ENCODE results near the gene SCAI. TPM values are rescaled to one million over a fixed set of nuclear protein-coding genes. Genes with fewer than 3 reads are reported as not detected.

SCAI gene
- total and polyA plus RNA-seq, 2 experiments from 2014 or later: 13.3 to 35.0 TPM

DNA sequence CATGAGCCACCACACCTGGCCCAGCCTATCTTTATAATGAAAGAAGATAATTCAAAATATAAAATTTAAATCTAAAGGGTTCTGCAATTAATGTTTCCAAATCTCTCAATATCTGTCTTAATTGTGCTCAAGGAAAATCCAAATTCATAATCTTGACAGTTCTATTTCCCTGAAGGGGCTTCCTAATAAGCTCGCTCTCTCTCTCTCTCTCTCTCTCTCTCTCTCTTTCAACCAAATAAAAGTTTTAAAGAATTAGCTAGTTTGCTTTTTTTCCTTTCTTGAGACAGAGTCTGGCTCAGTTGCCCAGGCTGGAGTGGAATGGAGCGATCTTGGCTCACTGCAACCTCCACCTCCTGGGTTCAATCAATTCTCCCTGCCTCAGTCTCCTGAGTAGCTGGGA lies 13.2 kb upstream of the SCAI start:
- no peak for DNase-seq (ENCODE audit: low spot score)
- Histone ChIP-seq H3K79me2 (replicated peaks; ENCODE audit: insufficient read depth) (peaks cover 25% of the 10 kb centered on the region; the same call in 1 of the 2 replicates), H3K36me3 (ENCODE audit: insufficient read depth) (peaks cover 13% of the 10 kb centered on the region; the same call in 1 of the 2 replicates), H3K4me1 (ENCODE audit: insufficient read depth) (no peaks in the 10 kb centered on the region; the same call in 1 of the 2 replicates), H3K4me3 (no peak overlapping the region), H3K27me3 (ENCODE audit: insufficient read depth) (no peaks in the 10 kb centered on the region), H4K20me1 (replicated peaks; ENCODE audit: insufficient read depth) (peaks cover 14% of the 10 kb centered on the region; the same call in 1 of the 2 replicates), H2AFZ (no peak overlapping the region), H3K4me2 (no peak overlapping the region), H3F3A (replicated peaks; ENCODE audit: low read depth) (no peaks in the 10 kb centered on the region), H3K27ac (ENCODE audit: low read depth) (no peak overlapping the region), H3K9me2 (ENCODE audit: insufficient read depth) (no peaks in the 10 kb centered on the region)
- Mint-ChIP-seq H3K36me3 (ENCODE audit: low read depth) (peaks cover 32% of the 10 kb centered on the region), H3K9me3 (no peaks in the 10 kb centered on the region), H3K4me1 (peaks cover 3% of the 10 kb centered on the region; the same call in 2 of the 3 replicates), H3K27me3 (ENCODE audit: insufficient read depth, low read depth, poor library complexity) (peaks cover 3% of the 10 kb centered on the region), H3K27ac (no peak overlapping the region), H3K4me3 (no peak overlapping the region)
- TF ChIP-seq EZH2 (IDR thresholded peaks at IDR 0.05; ENCODE audit: low read depth, unreplicated experiment) (no peak), ZNF114 (CRISPR knock-in tag; IDR thresholded peaks at IDR 0.05) (no peak), POLR2AphosphoS5 (IDR thresholded peaks at IDR 0.05; ENCODE audit: low read depth) (no peak), JUNB (IDR thresholded peaks at IDR 0.05; ENCODE audit: unreplicated experiment) (no peak)
- TF ChIP-seq, protein P1, sequence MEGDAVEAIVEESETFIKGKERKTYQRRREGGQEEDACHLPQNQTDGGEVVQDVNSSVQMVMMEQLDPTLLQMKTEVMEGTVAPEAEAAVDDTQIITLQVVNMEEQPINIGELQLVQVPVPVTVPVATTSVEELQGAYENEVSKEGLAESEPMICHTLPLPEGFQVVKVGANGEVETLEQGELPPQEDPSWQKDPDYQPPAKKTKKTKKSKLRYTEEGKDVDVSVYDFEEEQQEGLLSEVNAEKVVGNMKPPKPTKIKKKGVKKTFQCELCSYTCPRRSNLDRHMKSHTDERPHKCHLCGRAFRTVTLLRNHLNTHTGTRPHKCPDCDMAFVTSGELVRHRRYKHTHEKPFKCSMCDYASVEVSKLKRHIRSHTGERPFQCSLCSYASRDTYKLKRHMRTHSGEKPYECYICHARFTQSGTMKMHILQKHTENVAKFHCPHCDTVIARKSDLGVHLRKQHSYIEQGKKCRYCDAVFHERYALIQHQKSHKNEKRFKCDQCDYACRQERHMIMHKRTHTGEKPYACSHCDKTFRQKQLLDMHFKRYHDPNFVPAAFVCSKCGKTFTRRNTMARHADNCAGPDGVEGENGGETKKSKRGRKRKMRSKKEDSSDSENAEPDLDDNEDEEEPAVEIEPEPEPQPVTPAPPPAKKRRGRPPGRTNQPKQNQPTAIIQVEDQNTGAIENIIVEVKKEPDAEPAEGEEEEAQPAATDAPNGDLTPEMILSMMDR (conservative IDR thresholded peaks at IDR 0.05; ENCODE audit: low read depth in 2 of 2): no peak
- TF ChIP-seq, protein P2, sequence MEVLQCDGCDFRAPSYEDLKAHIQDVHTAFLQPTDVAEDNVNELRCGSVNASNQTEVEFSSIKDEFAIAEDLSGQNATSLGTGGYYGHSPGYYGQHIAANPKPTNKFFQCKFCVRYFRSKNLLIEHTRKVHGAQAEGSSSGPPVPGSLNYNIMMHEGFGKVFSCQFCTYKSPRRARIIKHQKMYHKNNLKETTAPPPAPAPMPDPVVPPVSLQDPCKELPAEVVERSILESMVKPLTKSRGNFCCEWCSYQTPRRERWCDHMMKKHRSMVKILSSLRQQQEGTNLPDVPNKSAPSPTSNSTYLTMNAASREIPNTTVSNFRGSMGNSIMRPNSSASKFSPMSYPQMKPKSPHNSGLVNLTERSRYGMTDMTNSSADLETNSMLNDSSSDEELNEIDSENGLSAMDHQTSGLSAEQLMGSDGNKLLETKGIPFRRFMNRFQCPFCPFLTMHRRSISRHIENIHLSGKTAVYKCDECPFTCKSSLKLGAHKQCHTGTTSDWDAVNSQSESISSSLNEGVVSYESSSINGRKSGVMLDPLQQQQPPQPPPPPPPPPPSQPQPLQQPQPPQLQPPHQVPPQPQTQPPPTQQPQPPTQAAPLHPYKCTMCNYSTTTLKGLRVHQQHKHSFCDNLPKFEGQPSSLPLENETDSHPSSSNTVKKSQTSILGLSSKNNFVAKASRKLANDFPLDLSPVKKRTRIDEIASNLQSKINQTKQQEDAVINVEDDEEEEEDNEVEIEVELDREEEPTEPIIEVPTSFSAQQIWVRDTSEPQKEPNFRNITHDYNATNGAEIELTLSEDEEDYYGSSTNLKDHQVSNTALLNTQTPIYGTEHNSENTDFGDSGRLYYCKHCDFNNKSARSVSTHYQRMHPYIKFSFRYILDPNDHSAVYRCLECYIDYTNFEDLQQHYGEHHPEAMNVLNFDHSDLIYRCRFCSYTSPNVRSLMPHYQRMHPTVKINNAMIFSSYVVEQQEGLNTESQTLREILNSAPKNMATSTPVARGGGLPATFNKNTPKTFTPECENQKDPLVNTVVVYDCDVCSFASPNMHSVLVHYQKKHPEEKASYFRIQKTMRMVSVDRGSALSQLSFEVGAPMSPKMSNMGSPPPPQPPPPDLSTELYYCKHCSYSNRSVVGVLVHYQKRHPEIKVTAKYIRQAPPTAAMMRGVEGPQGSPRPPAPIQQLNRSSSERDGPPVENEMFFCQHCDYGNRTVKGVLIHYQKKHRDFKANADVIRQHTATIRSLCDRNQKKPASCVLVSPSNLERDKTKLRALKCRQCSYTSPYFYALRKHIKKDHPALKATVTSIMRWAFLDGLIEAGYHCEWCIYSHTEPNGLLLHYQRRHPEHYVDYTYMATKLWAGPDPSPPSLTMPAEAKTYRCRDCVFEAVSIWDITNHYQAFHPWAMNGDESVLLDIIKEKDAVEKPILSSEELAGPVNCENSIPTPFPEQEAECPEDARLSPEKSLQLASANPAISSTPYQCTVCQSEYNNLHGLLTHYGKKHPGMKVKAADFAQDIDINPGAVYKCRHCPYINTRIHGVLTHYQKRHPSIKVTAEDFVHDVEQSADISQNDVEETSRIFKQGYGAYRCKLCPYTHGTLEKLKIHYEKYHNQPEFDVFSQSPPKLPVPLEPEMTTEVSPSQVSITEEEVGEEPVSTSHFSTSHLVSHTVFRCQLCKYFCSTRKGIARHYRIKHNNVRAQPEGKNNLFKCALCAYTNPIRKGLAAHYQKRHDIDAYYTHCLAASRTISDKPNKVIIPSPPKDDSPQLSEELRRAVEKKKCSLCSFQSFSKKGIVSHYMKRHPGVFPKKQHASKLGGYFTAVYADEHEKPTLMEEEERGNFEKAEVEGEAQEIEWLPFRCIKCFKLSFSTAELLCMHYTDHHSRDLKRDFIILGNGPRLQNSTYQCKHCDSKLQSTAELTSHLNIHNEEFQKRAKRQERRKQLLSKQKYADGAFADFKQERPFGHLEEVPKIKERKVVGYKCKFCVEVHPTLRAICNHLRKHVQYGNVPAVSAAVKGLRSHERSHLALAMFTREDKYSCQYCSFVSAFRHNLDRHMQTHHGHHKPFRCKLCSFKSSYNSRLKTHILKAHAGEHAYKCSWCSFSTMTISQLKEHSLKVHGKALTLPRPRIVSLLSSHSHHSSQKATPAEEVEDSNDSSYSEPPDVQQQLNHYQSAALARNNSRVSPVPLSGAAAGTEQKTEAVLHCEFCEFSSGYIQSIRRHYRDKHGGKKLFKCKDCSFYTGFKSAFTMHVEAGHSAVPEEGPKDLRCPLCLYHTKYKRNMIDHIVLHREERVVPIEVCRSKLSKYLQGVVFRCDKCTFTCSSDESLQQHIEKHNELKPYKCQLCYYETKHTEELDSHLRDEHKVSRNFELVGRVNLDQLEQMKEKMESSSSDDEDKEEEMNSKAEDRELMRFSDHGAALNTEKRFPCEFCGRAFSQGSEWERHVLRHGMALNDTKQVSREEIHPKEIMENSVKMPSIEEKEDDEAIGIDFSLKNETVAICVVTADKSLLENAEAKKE (CRISPR knock-in tag; IDR thresholded peaks at IDR 0.05): no peak
- TF ChIP-seq, protein P3, sequence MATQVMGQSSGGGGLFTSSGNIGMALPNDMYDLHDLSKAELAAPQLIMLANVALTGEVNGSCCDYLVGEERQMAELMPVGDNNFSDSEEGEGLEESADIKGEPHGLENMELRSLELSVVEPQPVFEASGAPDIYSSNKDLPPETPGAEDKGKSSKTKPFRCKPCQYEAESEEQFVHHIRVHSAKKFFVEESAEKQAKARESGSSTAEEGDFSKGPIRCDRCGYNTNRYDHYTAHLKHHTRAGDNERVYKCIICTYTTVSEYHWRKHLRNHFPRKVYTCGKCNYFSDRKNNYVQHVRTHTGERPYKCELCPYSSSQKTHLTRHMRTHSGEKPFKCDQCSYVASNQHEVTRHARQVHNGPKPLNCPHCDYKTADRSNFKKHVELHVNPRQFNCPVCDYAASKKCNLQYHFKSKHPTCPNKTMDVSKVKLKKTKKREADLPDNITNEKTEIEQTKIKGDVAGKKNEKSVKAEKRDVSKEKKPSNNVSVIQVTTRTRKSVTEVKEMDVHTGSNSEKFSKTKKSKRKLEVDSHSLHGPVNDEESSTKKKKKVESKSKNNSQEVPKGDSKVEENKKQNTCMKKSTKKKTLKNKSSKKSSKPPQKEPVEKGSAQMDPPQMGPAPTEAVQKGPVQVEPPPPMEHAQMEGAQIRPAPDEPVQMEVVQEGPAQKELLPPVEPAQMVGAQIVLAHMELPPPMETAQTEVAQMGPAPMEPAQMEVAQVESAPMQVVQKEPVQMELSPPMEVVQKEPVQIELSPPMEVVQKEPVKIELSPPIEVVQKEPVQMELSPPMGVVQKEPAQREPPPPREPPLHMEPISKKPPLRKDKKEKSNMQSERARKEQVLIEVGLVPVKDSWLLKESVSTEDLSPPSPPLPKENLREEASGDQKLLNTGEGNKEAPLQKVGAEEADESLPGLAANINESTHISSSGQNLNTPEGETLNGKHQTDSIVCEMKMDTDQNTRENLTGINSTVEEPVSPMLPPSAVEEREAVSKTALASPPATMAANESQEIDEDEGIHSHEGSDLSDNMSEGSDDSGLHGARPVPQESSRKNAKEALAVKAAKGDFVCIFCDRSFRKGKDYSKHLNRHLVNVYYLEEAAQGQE (IDR thresholded peaks at IDR 0.05; ENCODE audit: unreplicated experiment): no peak
- ATAC-seq: no peak
